Measurements from ENCODE around the gene FHIP2A.

The FHIP2A gene

DNA sequence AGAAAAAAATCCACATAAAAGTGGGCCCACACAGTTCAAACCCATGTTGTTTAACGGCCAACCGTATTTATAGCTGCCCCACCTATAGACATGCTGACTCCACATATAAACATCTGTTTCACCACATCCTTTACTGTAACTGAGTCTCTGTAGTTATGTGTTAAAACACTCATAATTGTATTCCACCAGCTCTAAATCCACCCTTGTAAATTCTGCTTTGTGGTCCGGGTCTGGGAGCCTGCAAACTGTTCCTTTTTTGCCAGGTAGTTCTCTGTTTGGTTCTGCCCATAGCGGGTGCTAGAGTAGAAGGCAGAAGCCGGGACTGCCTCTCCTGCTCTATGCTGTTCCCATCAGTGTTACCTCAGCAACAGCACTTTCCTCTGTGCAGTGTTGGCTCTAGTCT is 20.2 kb upstream of the FHIP2A start:
- Histone ChIP-seq H2AFZ (ENCODE audit: low read length) (no peak overlapping the region), H3K4me3 (ENCODE audit: low read depth, low read length, poor library complexity, severe bottlenecking) (no peak overlapping the region)

DNA sequence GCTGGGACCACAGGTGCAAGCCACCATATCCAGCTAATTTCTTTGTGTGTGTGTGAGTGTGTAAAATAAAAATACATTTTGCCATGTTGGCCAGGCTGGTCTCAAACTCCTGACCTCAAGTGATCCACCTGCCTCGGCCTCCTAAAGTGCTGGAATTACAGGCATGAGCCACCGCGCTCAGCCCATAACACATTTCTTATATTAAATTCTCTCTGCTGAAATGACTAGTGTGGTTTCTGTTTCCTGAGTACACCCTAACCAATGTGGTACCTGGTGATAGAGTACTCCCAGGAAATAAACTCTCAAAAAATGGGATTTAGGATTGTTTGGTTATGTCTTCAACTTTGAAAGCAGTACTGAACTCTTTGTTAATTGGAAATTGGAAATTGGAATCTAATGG is 19.4 kb upstream of the FHIP2A start:
- Histone ChIP-seq H3K36me3 (ENCODE audit: insufficient read depth, low read length) (no peaks in the 10 kb centered on the region), H4K20me1 (ENCODE audit: insufficient read depth, low read length) (no peaks in the 10 kb centered on the region), H3F3A (ENCODE audit: insufficient read depth, low read length) (no peaks in the 10 kb centered on the region), H3K4me1 (ENCODE audit: insufficient read depth, low read length, severe bottlenecking) (no peaks in the 10 kb centered on the region), H3K27ac (ENCODE audit: low read depth, low read length, poor library complexity, severe bottlenecking) (no peak overlapping the region), H2AFZ (ENCODE audit: low read length) (no peak overlapping the region), H3K9me2 (ENCODE audit: low read depth, low read length) (no peaks in the 10 kb centered on the region), H3K9ac (ENCODE audit: low read length) (no peak overlapping the region), H3K4me2 (ENCODE audit: low read length) (no peak overlapping the region), H3K27me3 (ENCODE audit: insufficient read depth, low read length) (no peaks in the 10 kb centered on the region), H3K9me3 (ENCODE audit: low read length) (no peaks in the 10 kb centered on the region), H3K4me3 (ENCODE audit: low read depth, low read length, poor library complexity, severe bottlenecking) (no peak overlapping the region), H3K79me2 (ENCODE audit: insufficient read depth, low read length) (no peaks in the 10 kb centered on the region)
- TF ChIP-seq, protein P1, sequence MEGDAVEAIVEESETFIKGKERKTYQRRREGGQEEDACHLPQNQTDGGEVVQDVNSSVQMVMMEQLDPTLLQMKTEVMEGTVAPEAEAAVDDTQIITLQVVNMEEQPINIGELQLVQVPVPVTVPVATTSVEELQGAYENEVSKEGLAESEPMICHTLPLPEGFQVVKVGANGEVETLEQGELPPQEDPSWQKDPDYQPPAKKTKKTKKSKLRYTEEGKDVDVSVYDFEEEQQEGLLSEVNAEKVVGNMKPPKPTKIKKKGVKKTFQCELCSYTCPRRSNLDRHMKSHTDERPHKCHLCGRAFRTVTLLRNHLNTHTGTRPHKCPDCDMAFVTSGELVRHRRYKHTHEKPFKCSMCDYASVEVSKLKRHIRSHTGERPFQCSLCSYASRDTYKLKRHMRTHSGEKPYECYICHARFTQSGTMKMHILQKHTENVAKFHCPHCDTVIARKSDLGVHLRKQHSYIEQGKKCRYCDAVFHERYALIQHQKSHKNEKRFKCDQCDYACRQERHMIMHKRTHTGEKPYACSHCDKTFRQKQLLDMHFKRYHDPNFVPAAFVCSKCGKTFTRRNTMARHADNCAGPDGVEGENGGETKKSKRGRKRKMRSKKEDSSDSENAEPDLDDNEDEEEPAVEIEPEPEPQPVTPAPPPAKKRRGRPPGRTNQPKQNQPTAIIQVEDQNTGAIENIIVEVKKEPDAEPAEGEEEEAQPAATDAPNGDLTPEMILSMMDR (IDR thresholded peaks at IDR 0.05; ENCODE audit: low read length) = no peak
- TF ChIP-seq EZH2 (IDR thresholded peaks at IDR 0.05; ENCODE audit: borderline replicate concordance, low read length) = no peak

More for the DNA sequence above, 20.2 kb upstream of the FHIP2A start:
- no peaks in the 10 kb centered on the region for H3K9me2 ChIP-seq (ENCODE audit: low read depth, low read length)
- H3F3A ChIP-seq (ENCODE audit: insufficient read depth, low read length) = no peaks in the 10 kb centered on the region
- no peaks in the 10 kb centered on the region for H3K79me2 ChIP-seq (ENCODE audit: insufficient read depth, low read length)
- no peaks in the 10 kb centered on the region for H3K27me3 ChIP-seq (ENCODE audit: insufficient read depth, low read length)
- no peak for TF ChIP-seq EZH2 (IDR thresholded peaks at IDR 0.05; ENCODE audit: borderline replicate concordance, low read length)
- TF ChIP-seq, protein P1 (IDR thresholded peaks at IDR 0.05; ENCODE audit: low read length) = no peak
- no peaks in the 10 kb centered on the region for H3K9me3 ChIP-seq (ENCODE audit: low read length)
- H3K4me2 ChIP-seq (ENCODE audit: low read length) = no peak overlapping the region
- no peaks in the 10 kb centered on the region for H3K4me1 ChIP-seq (ENCODE audit: insufficient read depth, low read length, severe bottlenecking)
- no peaks in the 10 kb centered on the region for H3K36me3 ChIP-seq (ENCODE audit: insufficient read depth, low read length)
- no peak overlapping the region for H3K27ac ChIP-seq (ENCODE audit: low read depth, low read length, poor library complexity, severe bottlenecking)
- no peaks in the 10 kb centered on the region for H4K20me1 ChIP-seq (ENCODE audit: insufficient read depth, low read length)
- H3K9ac ChIP-seq (ENCODE audit: low read length) = no peak overlapping the region

DNA sequence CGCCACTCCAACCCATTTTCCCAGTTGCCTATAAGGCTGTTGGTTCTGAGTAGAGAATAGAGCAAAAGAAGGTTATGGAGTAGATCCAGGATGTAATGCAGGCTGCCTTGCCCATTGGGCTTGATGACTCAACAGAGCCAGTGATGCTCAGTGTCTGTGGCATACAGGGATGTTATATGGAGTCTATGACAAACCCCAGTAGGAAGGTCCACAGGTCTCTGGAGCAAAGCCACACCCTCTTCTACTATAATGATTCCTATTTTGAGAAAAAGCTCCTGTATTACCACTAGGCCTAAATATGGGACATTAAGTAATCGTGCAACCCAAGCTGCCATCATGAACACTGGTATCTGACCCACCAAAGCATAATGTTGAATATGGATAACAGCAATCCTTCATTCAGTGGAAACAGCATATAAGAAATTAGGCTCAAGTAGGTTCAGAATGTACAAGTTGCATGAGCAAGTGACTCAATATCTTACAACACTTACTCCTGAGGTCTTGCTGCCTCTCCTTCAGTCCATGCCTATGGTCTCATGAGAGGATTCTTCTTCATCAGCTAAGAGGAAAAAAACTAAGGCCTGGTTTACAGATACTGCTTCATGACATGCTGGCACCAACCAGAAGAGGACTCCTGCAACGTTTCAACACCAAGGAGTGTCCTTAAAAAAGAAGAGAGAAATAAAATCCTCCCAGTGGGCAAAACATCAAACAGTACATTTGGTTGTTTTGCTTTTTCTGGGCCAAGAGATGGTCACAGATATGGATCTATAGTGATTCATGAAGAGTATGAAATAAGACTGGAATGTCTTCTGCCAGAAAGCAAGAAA is 14.8 kb upstream of the FHIP2A start:
- Histone ChIP-seq H3K27ac (ENCODE audit: low read depth, low read length, poor library complexity, severe bottlenecking) (no peak overlapping the region), H3K9me3 (ENCODE audit: low read length) (no peaks in the 10 kb centered on the region), H3F3A (ENCODE audit: insufficient read depth, low read length) (no peaks in the 10 kb centered on the region), H3K4me3 (ENCODE audit: low read depth, low read length, poor library complexity, severe bottlenecking) (no peak overlapping the region), H4K20me1 (ENCODE audit: insufficient read depth, low read length) (no peaks in the 10 kb centered on the region), H3K9me2 (ENCODE audit: low read depth, low read length) (no peaks in the 10 kb centered on the region), H3K4me1 (ENCODE audit: insufficient read depth, low read length, severe bottlenecking) (no peaks in the 10 kb centered on the region), H3K27me3 (ENCODE audit: insufficient read depth, low read length) (no peaks in the 10 kb centered on the region), H3K79me2 (ENCODE audit: insufficient read depth, low read length) (no peaks in the 10 kb centered on the region), H3K36me3 (ENCODE audit: insufficient read depth, low read length) (no peaks in the 10 kb centered on the region), H2AFZ (ENCODE audit: low read length) (no peak overlapping the region), H3K4me2 (ENCODE audit: low read length) (no peak overlapping the region), H3K9ac (ENCODE audit: low read length) (no peak overlapping the region)
- no peak for TF ChIP-seq EZH2 (IDR thresholded peaks at IDR 0.05; ENCODE audit: borderline replicate concordance, low read length)
- TF ChIP-seq, protein P1 (IDR thresholded peaks at IDR 0.05; ENCODE audit: low read length) = no peak
